Measurements from ENCODE around the gene MEA1.

Gene MEA1

GRCh38 chr6:43021270-43022047 is 7.7 kb upstream of the MEA1 start, which contains the start of gene RRP36 (continued):
- no peak for TF ChIP-seq ZFHX2 (tag by site-specific recombination; conservative IDR thresholded peaks at IDR 0.05)
- no peak for TF ChIP-seq ZNF48 (tag by site-specific recombination; IDR thresholded peaks at IDR 0.05)
- TF ChIP-seq ZNF621 (tag by site-specific recombination; IDR thresholded peaks at IDR 0.05), result no peak
- TF ChIP-seq TSHZ1 (tag by site-specific recombination; IDR thresholded peaks at IDR 0.05; ENCODE audit: borderline replicate concordance), result no peak
- peak; percentile 77 for TF ChIP-seq ZNF629 (tag by site-specific recombination; IDR thresholded peaks at IDR 0.05)
- TF ChIP-seq ZNF416 (tag by site-specific recombination; IDR thresholded peaks at IDR 0.05), result no peak
- TF ChIP-seq ZNF23 (tag by site-specific recombination; IDR thresholded peaks at IDR 0.05; ENCODE audit: borderline replicate concordance), result no peak
- TF ChIP-seq ZNF600 (tag by site-specific recombination; IDR thresholded peaks at IDR 0.05), result no peak
- TF ChIP-seq MEIS1 (CRISPR knock-in tag; IDR thresholded peaks at IDR 0.05; ENCODE audit: borderline replicate concordance), result no peak
- no peak for TF ChIP-seq HOXA7 (CRISPR knock-in tag; IDR thresholded peaks at IDR 0.05; ENCODE audit: borderline replicate concordance)
- no peak for TF ChIP-seq ZNF473 (tag by site-specific recombination; IDR thresholded peaks at IDR 0.05)
- TF ChIP-seq ZNF391 (tag by site-specific recombination; IDR thresholded peaks at IDR 0.05; ENCODE audit: borderline replicate concordance, low read depth), result peak; percentile 35; the same call in 1 of the 2 replicates
- TF ChIP-seq ZNF660 (tag by site-specific recombination; IDR thresholded peaks at IDR 0.05), result peak; percentile 51; the same call in 1 of the 2 replicates
- no peak for TF ChIP-seq ZNF792 (tag by site-specific recombination; IDR thresholded peaks at IDR 0.05)
- TF ChIP-seq ZNF155 (tag by site-specific recombination; IDR thresholded peaks at IDR 0.05), result no peak
- TF ChIP-seq ZNF549 (tag by site-specific recombination; IDR thresholded peaks at IDR 0.05), result no peak
- TF ChIP-seq PRDM1 (tag by site-specific recombination; IDR thresholded peaks at IDR 0.05), result peak; percentile 64
- TF ChIP-seq ZNF121 (tag by site-specific recombination; IDR thresholded peaks at IDR 0.05), result no peak
- TF ChIP-seq ZNF692 (tag by site-specific recombination; IDR thresholded peaks at IDR 0.05), result no peak; the same call in 1 of the 2 replicates
- no peak for TF ChIP-seq ZNF423 (tag by site-specific recombination; IDR thresholded peaks at IDR 0.05)
- no peak for TF ChIP-seq ZNF558 (tag by site-specific recombination; IDR thresholded peaks at IDR 0.05)
- TF ChIP-seq ZNF514 (tag by site-specific recombination; IDR thresholded peaks at IDR 0.05), result no peak
- TF ChIP-seq ZNF223 (tag by site-specific recombination; IDR thresholded peaks at IDR 0.05), result no peak
- no peak for TF ChIP-seq ZNF585B (tag by site-specific recombination; IDR thresholded peaks at IDR 0.05)
- no peak for TF ChIP-seq ZNF596 (tag by site-specific recombination; IDR thresholded peaks at IDR 0.05)
- TF ChIP-seq RBAK (tag by site-specific recombination; IDR thresholded peaks at IDR 0.05), result no peak
- TF ChIP-seq HOXD13 (CRISPR knock-in tag; IDR thresholded peaks at IDR 0.05; ENCODE audit: borderline replicate concordance), result no peak
- no peak for TF ChIP-seq ZNF777 (tag by site-specific recombination; IDR thresholded peaks at IDR 0.05; ENCODE audit: borderline replicate concordance)
- no peak for TF ChIP-seq ZNF670 (tag by site-specific recombination; IDR thresholded peaks at IDR 0.05; ENCODE audit: low read depth)
- peak; percentile 45; the same call in 1 of the 2 replicates for TF ChIP-seq ZNF76 (tag by site-specific recombination; IDR thresholded peaks at IDR 0.05; ENCODE audit: borderline replicate concordance, low read depth)
- peak; percentile 72 for TF ChIP-seq SP2 (tag by site-specific recombination; IDR thresholded peaks at IDR 0.05)
- no peak for TF ChIP-seq ZNF366 (tag by site-specific recombination; conservative IDR thresholded peaks at IDR 0.05)
- TF ChIP-seq ZNF664 (tag by site-specific recombination; IDR thresholded peaks at IDR 0.05), result no peak
- TF ChIP-seq PRDM6 (tag by site-specific recombination; IDR thresholded peaks at IDR 0.05), result no peak
- no peak for TF ChIP-seq GLI4 (tag by site-specific recombination; IDR thresholded peaks at IDR 0.05)
- no peak for TF ChIP-seq ZNF404 (tag by site-specific recombination; IDR thresholded peaks at IDR 0.05)
- TF ChIP-seq ZSCAN30 (tag by site-specific recombination; IDR thresholded peaks at IDR 0.05), result 0 out of 2 replicates have a peak, but pooled peaks have one; percentile 3
